Choroid plexus epithelial cell (primary cell): Measurements from ENCODE around the gene BTNL8.

Experiments used
- DNase-seq: peaks from one replicate; pipeline ENCODE4 v3.0.0-alpha.2; 2010; ENCODE audit warnings: low read depth
- H3K4me3 ChIP-seq: 2 replicates; pipeline ENCODE4 v1.5.1; 2011; ENCODE audit warnings: low read depth, mild to moderate bottlenecking, control low read depth, low read length, moderate library complexity
- TF ChIP-seq, protein P1 (sequence below): conservative IDR thresholded peaks from 2 replicates; pipeline ENCODE4 v1.5.1; 2011; ENCODE audit warnings: low read depth, mild to moderate bottlenecking, control low read depth, inconsistent platforms, low read length, moderate library complexity

Gene BTNL8

DNA sequence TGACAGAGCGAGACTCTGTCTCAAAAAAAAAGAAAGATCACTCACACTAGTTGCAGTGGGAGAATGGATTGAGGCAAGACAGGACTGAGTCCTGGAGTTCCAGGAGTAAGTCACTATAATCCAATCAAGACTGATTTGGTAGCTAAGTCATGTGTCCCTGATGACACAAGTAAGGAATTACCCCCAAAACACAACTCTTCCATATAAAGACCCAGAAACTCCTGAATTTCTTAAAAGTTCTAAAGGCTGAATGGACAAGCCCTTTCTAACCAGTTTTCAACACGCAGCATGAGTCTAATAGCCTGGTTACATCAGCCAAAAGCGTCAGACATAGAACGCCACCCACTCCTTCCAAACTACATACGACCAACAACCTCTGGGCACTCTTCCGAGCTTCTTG lies 40.4 kb upstream of the BTNL8 start:
- no peak for DNase-seq
- TF ChIP-seq, protein P1, sequence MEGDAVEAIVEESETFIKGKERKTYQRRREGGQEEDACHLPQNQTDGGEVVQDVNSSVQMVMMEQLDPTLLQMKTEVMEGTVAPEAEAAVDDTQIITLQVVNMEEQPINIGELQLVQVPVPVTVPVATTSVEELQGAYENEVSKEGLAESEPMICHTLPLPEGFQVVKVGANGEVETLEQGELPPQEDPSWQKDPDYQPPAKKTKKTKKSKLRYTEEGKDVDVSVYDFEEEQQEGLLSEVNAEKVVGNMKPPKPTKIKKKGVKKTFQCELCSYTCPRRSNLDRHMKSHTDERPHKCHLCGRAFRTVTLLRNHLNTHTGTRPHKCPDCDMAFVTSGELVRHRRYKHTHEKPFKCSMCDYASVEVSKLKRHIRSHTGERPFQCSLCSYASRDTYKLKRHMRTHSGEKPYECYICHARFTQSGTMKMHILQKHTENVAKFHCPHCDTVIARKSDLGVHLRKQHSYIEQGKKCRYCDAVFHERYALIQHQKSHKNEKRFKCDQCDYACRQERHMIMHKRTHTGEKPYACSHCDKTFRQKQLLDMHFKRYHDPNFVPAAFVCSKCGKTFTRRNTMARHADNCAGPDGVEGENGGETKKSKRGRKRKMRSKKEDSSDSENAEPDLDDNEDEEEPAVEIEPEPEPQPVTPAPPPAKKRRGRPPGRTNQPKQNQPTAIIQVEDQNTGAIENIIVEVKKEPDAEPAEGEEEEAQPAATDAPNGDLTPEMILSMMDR, result no peak
- no peak overlapping the region for H3K4me3 ChIP-seq

DNA sequence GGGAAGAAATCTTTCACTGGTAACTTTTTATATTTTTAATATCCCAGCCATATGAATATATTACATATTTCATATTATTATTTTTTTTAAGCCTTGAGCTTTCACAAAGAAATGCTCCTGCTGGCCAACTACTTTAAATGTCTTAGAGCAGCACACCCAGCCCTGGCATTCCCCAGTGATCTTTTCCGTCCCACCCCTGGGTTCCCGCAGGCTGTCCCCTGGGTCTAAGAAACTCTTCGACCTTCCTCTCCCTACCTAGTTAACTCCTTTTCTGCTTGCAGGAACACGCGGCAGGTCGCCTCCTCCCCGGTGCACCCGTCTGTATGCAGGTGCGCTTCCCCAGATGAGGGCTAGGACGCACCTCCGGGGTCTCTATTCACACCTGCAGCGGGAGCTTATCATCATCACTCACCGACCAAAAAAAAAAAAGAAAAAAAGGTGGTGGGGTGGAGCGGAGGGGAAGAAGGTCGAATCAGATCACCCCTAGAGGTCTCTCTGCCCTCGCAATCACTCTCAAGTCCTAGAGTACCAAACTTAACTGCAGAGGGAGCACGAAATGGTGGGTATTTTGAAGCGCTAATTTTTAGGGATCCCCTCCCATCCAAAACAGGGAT lies 38.6 kb upstream of the BTNL8 start:
- DNase-seq, result peak; percentile 14
- TF ChIP-seq, protein P1, result peak; percentile 11
- H3K4me3 ChIP-seq, result peak overlapping the region; percentile 96

DNA sequence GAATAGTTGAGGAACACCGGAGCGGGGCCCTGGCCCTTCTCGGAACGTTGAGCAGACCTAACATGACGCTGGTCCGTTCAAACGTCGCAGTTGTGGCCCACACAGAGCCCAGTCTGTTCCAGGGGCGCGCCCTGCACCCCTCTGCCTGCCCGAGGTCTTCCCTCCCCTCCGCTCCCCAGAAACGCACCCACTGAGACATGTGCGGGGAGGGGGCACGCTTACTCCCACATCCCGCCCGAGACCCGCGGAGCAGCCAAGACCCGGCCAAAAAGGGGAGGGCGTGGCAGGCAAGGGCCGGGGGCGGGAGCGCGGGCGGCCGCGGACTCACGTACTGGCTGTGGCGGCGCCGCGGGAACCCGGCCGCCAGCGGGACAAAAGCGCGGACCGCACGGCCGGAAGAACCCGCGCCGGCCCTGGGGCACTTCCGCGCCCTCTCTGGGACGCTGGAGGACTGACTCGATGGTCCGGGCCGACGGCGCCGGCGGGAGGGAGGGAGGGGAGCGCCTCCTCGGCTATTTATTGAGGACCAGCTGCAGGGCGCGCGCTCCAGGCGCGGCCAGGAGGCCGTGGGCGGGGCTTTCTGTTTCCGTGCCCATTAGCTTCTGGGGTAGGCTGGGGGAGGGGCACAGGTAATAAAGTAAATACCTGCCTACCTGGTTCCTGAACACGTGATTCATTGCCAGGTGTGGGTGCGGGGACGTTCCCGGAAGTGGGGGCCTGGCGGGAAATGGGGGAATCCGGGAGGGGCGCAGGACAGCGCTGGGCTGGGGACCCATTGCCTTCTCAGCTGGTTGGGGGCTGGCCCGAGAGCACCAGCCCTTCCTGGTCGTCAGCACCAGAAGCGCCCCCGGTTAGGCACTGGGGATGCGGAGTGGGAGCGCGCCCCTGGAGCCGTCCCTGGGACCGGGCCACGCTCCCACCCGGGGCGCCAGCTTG lies 37.8 kb upstream of the BTNL8 start, which contains the start of gene ZFP62:
ZFP62 (minus strand) TSS at position 390 of the 936 bp plus-strand sequence; CDS start at position 333, 57 bp downstream.
- DNase-seq, result peak; percentile 91
- peak within 1 kb of the TSS; percentile 96 for H3K4me3 ChIP-seq
- TF ChIP-seq, protein P1, result no peak

DNA sequence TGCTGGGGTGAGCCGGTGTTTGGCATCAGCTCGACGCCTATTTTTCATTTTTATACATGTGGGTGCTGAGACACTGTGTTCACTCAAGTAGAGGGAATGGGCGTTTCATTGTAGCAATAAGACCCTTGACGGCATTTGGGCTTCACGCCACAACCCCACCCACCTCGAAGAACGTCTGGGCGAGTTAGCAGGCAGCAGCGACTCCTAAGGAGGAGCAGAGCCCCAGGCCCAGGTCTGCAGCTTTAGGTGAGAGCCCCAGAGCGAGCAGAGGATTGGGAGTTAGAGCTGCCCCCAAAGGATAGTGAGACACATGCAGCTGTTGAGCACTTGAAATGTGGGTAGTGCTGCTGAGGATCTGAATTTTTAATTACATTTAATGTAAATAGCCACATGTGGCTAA lies 36.3 kb upstream of the BTNL8 start:
- DNase-seq, result no peak
- H3K4me3 ChIP-seq, result no peak overlapping the region
- TF ChIP-seq, protein P1, result no peak

DNA sequence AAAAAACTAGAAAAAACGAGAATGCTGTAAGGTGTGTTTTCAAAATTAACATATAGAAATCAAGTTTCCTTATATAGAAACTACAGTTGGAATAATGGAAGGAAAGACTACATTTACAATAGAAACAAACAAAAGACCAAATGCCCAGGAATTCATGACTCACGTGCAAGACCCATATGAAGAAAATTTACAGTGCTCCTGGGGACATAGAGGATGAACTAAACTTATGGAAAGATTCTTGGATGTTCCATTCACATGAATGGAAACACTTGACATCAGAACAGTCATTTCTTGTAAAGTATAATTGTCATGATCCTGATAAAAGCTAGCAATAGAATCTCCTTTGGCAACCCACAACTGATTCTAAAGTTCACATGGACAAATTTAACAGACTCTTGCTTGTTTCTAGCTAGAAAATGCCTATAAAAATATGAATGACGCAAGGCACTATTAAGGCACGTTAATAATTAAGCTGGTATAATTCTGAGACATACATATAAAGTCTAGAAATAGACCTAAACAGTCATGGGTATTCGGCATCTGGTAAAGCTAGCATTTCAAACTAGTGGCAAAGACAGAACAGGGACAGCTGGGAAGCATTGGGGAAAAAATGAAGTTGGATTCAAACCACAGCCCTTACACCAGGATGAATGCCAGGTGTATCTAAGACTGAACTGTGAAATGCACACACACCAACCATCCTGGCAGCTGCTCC lies 32.8 kb upstream of the BTNL8 start:
- no peak for DNase-seq
- TF ChIP-seq, protein P1, result no peak
- no peak overlapping the region for H3K4me3 ChIP-seq

DNA sequence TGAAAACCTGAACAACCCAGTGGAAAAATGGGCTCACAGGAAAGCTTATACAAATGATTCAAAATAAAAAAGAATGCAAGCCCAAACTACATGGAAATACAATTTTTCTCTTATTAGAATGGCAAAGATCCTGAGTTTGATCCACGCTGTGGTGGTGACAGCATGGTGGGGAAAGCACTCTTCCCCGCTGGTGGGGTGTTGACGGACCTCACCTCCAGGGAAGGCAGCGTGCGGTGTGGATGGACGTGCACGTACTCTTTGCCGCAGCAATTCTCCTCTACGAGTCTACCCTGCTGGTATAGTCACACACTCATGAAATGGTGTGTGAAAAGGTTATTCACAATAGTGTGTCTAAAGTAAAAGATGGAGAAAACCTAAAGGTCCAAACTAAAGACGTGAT lies 32.0 kb upstream of the BTNL8 start:
- TF ChIP-seq, protein P1, result no peak
- no peak for DNase-seq
- no peak overlapping the region for H3K4me3 ChIP-seq
